Fibroblast of skin of right quadriceps (primary cell): ENCODE results near the gene DUSP23.

Experiments
- DNase-seq: peaks from one replicate; pipeline ENCODE4 v3.0.0-alpha.2; 2013

Gene DUSP23

DNA sequence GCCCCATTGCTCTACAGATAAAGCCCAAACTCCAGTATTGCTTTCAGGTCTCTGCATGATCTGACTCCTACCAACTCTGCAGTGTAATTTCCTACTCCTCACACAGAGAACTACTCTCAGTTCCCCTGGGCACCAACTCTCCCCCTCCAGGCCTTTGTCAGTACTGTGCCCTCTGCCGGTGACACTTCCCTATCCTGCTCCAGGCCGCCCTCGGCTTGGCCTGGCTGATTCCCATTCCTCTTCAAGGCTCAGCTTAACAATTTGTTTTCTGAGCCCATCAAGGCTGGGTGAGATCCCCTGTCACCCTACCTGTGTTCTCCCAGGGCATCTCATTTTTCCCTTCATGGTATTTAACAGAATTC, 48.5 kb downstream of the DUSP23 start:
- no peak for DNase-seq

DNA sequence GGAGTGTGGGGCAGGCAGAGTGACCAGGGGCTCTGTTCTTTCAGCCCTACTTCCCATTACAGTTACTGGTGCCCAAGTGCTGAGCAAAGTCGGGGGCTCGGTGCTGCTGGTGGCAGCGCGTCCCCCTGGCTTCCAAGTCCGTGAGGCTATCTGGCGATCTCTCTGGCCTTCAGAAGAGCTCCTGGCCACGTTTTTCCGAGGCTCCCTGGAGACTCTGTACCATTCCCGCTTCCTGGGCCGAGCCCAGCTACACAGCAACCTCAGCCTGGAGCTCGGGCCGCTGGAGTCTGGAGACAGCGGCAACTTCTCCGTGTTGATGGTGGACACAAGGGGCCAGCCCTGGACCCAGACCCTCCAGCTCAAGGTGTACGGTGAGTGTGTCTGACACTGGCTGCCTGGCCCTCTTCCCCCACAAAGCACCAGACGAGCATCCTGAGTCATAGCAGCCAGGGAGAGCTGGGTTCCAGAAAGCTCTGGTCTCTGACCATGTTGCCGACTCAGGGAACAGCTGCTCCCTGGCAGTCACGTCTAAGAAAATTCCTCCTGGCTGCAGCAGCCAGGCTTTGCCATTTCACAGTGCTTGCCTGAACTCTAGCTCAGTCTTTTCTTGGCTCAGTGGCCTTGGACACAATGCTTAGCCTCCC, 49.2 kb downstream of the DUSP23 start:
- peak; percentile 82 for DNase-seq

DNA sequence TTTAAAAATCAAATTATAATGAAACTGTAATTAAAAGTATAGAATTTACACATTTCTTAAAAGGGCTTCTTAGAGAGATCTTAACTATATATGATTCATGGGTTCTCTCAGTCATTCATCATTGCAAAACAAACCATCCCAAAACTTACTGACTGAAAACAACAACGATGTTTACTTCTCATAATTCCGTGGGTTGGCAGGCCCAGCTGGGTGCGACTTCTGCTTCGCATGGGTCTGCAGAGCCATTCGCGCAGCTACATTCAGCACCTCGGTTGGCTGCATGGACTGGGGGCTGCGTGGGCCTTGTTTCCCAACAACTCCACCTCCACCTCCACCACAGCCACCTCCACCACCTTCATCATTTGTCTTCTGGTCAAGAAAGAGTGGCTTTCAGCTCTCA, 50.0 kb downstream of the DUSP23 start:
- DNase-seq, result no peak

DNA sequence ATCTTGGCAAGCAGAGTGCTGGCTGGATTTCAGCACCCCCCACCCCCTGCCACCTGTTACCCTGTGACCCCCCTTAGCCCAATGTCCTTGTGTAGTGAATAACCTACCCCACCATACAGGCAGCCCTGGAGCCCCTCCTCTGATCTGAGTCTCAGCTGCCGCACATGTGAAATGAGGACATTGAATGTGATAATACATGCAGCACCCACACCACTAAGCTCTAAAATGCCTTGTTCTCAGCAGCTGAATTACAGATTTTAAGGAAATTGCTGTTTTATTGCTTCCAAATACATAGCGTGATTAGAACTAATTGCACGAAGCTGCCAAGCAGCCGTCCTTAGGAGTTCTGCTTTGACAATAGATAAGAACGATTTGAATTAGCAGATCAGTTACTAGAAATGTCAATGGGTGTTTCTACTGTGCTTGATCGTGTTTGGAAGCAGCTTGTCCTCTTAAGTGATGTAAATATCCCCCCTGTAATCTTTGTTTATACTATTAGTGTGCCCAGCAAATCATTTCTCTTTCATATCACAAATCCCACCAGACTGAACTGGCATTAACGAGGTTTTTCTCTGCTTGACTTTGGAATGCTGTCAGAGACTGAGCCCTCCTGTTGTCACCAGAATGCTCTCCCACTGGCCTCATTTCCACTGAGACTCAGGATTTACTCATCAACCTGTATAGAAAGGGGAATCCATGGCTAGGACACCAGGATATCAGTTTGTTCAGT, 50.8 kb downstream of the DUSP23 start:
- no peak for DNase-seq
